Measurements from ENCODE around the gene MED27.

MED27 gene

DNA sequence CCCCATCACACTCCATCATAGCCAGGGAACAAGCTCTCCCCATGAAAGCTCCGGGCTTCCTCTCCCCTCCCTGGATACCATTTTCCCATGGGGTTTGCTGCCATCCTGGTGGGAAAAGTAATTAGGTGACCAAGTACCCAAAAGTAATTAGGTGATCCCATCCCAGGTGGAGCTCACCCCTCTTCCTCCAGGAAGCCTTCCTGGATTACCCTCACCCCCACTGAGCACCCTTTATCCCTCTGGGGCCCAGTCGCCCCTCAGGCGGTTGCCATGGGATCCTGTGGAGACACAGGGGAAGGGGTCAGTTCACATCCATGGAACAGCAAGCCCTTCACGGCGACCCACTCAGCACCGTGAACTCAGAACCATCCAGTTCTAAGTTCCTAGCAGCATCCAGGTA, 265.0 kb downstream of the MED27 start:
- Histone ChIP-seq H3K4me1 (ENCODE audit: control insufficient read depth, insufficient read depth, low read length) (0 out of 2 replicates have a peak, but pooled peaks cover 4% of the 10 kb centered on the region), H3K4me3 (ENCODE audit: low read depth, low read length) (no peak overlapping the region), H3K9me3 (ENCODE audit: control insufficient read depth, insufficient read depth, low read depth, low read length) (no peaks in the 10 kb centered on the region), H3K36me3 (ENCODE audit: control insufficient read depth in 2 of 2, insufficient read depth in 1 of 2, low read length in 2 of 2) (no peaks in the 10 kb centered on the region), H3K27ac (ENCODE audit: extremely low read depth, low read depth, low read length) (no peak overlapping the region)
- TF ChIP-seq ZNF341 (tag by site-specific recombination; IDR thresholded peaks at IDR 0.05; ENCODE audit: low read depth) (peak; percentile 21; the same call in 1 of the 2 replicates), ZNF596 (tag by site-specific recombination; IDR thresholded peaks at IDR 0.05) (no peak)
- POLR2A ChIA-PET, result no interaction called here
- CTCF ChIA-PET, result no interaction called here

DNA sequence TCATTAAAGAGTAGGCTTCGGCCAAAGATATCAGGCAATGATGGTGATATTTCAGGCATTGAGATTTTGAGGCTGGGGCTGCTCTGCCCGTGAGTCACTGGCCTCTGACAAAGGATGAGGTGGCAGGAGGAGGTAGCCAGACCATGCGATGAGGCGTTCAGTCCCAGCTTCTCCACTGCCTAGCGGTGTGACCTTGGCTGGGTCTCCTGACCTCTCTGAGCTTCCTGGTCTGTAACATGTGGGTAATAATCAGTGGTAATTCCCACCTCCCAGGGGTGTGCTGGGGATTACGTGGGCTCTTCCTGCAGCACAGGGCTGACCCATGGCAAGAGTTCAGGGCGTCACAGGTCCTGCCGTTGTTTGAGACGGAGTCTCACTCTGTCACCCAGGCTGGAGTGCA, 266.6 kb downstream of the MED27 start:
- H3K4me3 ChIP-seq (ENCODE audit: low read depth, low read length), result no peak overlapping the region
- ChIA-PET POLR2A (interaction anchor here (0.6 kb wide), 1 partner anchor 572 kb away, joined by 4 read pairs; no protein-coding TSS in a partner anchor), CTCF (interaction anchor here (0.7 kb wide), 1 partner anchor 50 kb away, joined by 3 read pairs; no protein-coding TSS in a partner anchor)
- H3K27ac ChIP-seq (ENCODE audit: extremely low read depth, low read depth, low read length), result no peak overlapping the region
- H3K9me3 ChIP-seq (ENCODE audit: control insufficient read depth, insufficient read depth, low read depth, low read length), result no peaks in the 10 kb centered on the region
- TF ChIP-seq, protein P1, sequence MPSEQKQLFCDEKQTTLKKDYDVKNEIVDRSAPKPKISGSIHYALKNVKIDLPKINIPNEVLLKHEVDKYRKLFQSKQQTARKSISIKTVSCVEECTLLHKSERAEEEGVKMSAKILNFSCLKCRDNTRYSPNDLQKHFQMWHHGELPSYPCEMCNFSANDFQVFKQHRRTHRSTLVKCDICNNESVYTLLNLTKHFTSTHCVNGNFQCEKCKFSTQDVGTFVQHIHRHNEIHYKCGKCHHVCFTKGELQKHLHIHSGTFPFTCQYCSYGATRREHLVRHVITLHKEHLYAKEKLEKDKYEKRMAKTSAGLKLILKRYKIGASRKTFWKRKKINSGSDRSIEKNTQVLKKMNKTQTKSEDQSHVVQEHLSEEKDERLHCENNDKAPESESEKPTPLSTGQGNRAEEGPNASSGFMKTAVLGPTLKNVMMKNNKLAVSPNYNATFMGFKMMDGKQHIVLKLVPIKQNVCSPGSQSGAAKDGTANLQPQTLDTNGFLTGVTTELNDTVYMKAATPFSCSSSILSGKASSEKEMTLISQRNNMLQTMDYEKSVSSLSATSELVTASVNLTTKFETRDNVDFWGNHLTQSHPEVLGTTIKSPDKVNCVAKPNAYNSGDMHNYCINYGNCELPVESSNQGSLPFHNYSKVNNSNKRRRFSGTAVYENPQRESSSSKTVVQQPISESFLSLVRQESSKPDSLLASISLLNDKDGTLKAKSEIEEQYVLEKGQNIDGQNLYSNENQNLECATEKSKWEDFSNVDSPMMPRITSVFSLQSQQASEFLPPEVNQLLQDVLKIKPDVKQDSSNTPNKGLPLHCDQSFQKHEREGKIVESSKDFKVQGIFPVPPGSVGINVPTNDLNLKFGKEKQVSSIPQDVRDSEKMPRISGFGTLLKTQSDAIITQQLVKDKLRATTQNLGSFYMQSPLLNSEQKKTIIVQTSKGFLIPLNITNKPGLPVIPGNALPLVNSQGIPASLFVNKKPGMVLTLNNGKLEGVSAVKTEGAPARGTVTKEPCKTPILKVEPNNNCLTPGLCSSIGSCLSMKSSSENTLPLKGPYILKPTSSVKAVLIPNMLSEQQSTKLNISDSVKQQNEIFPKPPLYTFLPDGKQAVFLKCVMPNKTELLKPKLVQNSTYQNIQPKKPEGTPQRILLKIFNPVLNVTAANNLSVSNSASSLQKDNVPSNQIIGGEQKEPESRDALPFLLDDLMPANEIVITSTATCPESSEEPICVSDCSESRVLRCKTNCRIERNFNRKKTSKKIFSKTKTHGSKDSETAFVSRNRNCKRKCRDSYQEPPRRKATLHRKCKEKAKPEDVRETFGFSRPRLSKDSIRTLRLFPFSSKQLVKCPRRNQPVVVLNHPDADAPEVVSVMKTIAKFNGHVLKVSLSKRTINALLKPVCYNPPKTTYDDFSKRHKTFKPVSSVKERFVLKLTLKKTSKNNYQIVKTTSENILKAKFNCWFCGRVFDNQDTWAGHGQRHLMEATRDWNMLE (tag by site-specific recombination; conservative IDR thresholded peaks at IDR 0.05; ENCODE audit: low read depth), result no peak
- TF ChIP-seq ZNF623 (tag by site-specific recombination; IDR thresholded peaks at IDR 0.05) (no peak), IKZF3 (tag by site-specific recombination; IDR thresholded peaks at IDR 0.05) (no peak), ZEB2 (tag by site-specific recombination; IDR thresholded peaks at IDR 0.05) (no peak), GLI2 (tag by site-specific recombination; IDR thresholded peaks at IDR 0.05; ENCODE audit: borderline replicate concordance, low read depth) (no peak), ZNF561 (tag by site-specific recombination; IDR thresholded peaks at IDR 0.05; ENCODE audit: borderline replicate concordance) (no peak), ZNF292 (tag by site-specific recombination; IDR thresholded peaks at IDR 0.05; ENCODE audit: borderline replicate concordance, low read depth) (no peak), ZNF791 (tag by site-specific recombination; IDR thresholded peaks at IDR 0.05) (no peak), ZNF768 (tag by site-specific recombination; IDR thresholded peaks at IDR 0.05) (no peak), HOXD13 (CRISPR knock-in tag; IDR thresholded peaks at IDR 0.05; ENCODE audit: borderline replicate concordance) (no peak), GLIS2 (tag by site-specific recombination; IDR thresholded peaks at IDR 0.05) (no peak), ZNF426 (tag by site-specific recombination; IDR thresholded peaks at IDR 0.05) (no peak), ZNF221 (tag by site-specific recombination; IDR thresholded peaks at IDR 0.05; ENCODE audit: borderline replicate concordance) (no peak)
- TF ChIP-seq, protein P2, sequence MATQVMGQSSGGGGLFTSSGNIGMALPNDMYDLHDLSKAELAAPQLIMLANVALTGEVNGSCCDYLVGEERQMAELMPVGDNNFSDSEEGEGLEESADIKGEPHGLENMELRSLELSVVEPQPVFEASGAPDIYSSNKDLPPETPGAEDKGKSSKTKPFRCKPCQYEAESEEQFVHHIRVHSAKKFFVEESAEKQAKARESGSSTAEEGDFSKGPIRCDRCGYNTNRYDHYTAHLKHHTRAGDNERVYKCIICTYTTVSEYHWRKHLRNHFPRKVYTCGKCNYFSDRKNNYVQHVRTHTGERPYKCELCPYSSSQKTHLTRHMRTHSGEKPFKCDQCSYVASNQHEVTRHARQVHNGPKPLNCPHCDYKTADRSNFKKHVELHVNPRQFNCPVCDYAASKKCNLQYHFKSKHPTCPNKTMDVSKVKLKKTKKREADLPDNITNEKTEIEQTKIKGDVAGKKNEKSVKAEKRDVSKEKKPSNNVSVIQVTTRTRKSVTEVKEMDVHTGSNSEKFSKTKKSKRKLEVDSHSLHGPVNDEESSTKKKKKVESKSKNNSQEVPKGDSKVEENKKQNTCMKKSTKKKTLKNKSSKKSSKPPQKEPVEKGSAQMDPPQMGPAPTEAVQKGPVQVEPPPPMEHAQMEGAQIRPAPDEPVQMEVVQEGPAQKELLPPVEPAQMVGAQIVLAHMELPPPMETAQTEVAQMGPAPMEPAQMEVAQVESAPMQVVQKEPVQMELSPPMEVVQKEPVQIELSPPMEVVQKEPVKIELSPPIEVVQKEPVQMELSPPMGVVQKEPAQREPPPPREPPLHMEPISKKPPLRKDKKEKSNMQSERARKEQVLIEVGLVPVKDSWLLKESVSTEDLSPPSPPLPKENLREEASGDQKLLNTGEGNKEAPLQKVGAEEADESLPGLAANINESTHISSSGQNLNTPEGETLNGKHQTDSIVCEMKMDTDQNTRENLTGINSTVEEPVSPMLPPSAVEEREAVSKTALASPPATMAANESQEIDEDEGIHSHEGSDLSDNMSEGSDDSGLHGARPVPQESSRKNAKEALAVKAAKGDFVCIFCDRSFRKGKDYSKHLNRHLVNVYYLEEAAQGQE (tag by site-specific recombination; IDR thresholded peaks at IDR 0.05), result no peak
- TF ChIP-seq, protein P3, sequence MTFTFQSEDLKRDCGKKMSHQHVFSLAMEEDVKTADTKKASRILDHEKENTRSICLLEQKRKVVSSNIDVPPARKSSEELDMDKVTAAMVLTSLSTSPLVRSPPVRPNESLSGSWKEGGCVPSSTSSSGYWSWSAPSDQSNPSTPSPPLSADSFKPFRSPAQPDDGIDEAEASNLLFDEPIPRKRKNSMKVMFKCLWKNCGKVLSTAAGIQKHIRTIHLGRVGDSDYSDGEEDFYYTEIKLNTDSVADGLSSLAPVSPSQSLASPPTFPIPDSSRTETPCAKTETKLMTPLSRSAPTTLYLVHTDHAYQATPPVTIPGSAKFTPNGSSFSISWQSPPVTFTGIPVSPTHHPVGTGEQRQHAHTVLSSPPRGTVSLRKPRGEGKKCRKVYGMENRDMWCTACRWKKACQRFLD (tag by site-specific recombination; IDR thresholded peaks at IDR 0.05), result no peak
- TF ChIP-seq, protein P4, sequence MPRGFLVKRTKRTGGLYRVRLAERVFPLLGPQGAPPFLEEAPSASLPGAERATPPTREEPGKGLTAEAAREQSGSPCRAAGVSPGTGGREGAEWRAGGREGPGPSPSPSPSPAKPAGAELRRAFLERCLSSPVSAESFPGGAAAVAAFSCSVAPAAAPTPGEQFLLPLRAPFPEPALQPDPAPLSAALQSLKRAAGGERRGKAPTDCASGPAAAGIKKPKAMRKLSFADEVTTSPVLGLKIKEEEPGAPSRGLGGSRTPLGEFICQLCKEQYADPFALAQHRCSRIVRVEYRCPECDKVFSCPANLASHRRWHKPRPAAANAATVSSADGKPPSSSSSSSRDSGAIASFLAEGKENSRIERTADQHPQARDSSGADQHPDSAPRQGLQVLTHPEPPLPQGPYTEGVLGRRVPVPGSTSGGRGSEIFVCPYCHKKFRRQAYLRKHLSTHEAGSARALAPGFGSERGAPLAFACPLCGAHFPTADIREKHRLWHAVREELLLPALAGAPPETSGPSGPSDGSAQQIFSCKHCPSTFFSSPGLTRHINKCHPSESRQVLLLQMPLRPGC (tag by site-specific recombination; IDR thresholded peaks at IDR 0.05), result no peak
- no peaks in the 10 kb centered on the region for H3K36me3 ChIP-seq (ENCODE audit: control insufficient read depth in 2 of 2, insufficient read depth in 1 of 2, low read length in 2 of 2)
- H3K4me1 ChIP-seq (ENCODE audit: control insufficient read depth, insufficient read depth, low read length), result 0 out of 2 replicates have a peak, but pooled peaks cover 4% of the 10 kb centered on the region

Data from HEK293 (cell line).